Neuronal stem cell (in vitro differentiated cells): ENCODE measurements around the gene OSBPL9.

Experiments used
- DNase-seq: peaks from one replicate; pipeline ENCODE4 v3.0.0-alpha.2; 2013; ENCODE audit warnings: low spot score
- H2AFZ ChIP-seq: one replicate; pipeline ENCODE4 v1.6.1; 2013; ENCODE audit warnings: mild to moderate bottlenecking, low read length, inconsistent platforms
- H2AK5ac ChIP-seq: 2 replicates; pipeline ENCODE4 v1.6.1; 2013; ENCODE audit warnings: low read depth, mild to moderate bottlenecking, inconsistent platforms, low read length, moderate library complexity, mixed read lengths
- H2BK120ac ChIP-seq: 2 replicates; pipeline ENCODE4 v1.6.1; 2013; ENCODE audit warnings: low read depth, mild to moderate bottlenecking, inconsistent platforms, low read length, moderate library complexity, mixed read lengths
- H2BK12ac ChIP-seq: one replicate; pipeline ENCODE4 v1.6.1; 2013; ENCODE audit warnings: low read length, inconsistent platforms
- H2BK15ac ChIP-seq: 2 replicates; pipeline ENCODE4 v1.6.1; 2013; ENCODE audit warnings: mild to moderate bottlenecking, low read length, inconsistent platforms, mixed read lengths
- H2BK5ac ChIP-seq: one replicate; pipeline ENCODE4 v1.6.1; 2013; ENCODE audit warnings: inconsistent platforms, mild to moderate bottlenecking, low read length, moderate library complexity
- H3K14ac ChIP-seq: one replicate; pipeline ENCODE4 v1.6.1; 2013; ENCODE audit warnings: low read length, inconsistent platforms
- H3K18ac ChIP-seq: 2 replicates; pipeline ENCODE4 v1.6.1; 2013; ENCODE audit warnings: low read length, inconsistent platforms
- H3K23ac ChIP-seq: 2 replicates; pipeline ENCODE4 v1.6.1; 2013; ENCODE audit warnings: low read depth, mild to moderate bottlenecking, mixed read lengths, low read length, inconsistent platforms; ENCODE audit not compliant: poor library complexity
- H3K27ac ChIP-seq: replicated peaks from 3 replicates; pipeline ENCODE4 v1.5.1; 2013; ENCODE audit warnings: low read length, inconsistent platforms
- H3K27me3 ChIP-seq, 3 experiments: 2 replicates each; pipeline ENCODE4 v1.6.1; 2013; ENCODE audit warnings: low read length in 3 of 3, mild to moderate bottlenecking in 2 of 3, inconsistent platforms in 1 of 3, low read depth in 1 of 3, mixed read lengths in 1 of 3, moderate library complexity in 1 of 3; ENCODE audit not compliant: control insufficient read depth in 3 of 3, insufficient read depth in 3 of 3
- H3K36me3 ChIP-seq, 2 donors: replicated peaks in 1 of 2; 2 replicates each; pipeline ENCODE4 v1.6.1; 2013; ENCODE audit warnings: low read length in 2 of 2; ENCODE audit not compliant: control insufficient read depth in 2 of 2, insufficient read depth in 2 of 2
- H3K4ac ChIP-seq: 2 replicates; pipeline ENCODE4 v1.6.1; 2013; ENCODE audit warnings: inconsistent platforms, mild to moderate bottlenecking, low read length, moderate library complexity
- H3K4me1 ChIP-seq, 2 donors: 1 replicate in 1 of 2; 2 replicates in 1 of 2; pipeline ENCODE4 v1.6.1; 2013; ENCODE audit warnings: low read length in 2 of 2, low read depth in 1 of 2; ENCODE audit not compliant: control insufficient read depth in 2 of 2, insufficient read depth in 1 of 2
- H3K4me2 ChIP-seq: one replicate; pipeline ENCODE4 v1.6.1; 2013; ENCODE audit warnings: mild to moderate bottlenecking, low read length, inconsistent platforms; ENCODE audit not compliant: insufficient read depth, poor library complexity, severe bottlenecking
- H3K4me3 ChIP-seq, 2 donors: 2 replicates each; pipeline ENCODE4 v1.5.1; 2013; ENCODE audit warnings: low read length in 2 of 2, mild to moderate bottlenecking in 2 of 2, inconsistent platforms in 1 of 2, moderate library complexity in 1 of 2
- H3K79me1 ChIP-seq: one replicate; pipeline ENCODE4 v1.6.1; 2013; ENCODE audit warnings: low read depth, mild to moderate bottlenecking, inconsistent platforms, low read length, moderate library complexity
- H3K9ac ChIP-seq: one replicate; pipeline ENCODE4 v1.6.1; 2013; ENCODE audit warnings: mild to moderate bottlenecking, low read depth, low read length, inconsistent platforms; ENCODE audit not compliant: poor library complexity
- H3K9me3 ChIP-seq, 2 donors: replicated peaks in 1 of 2; 2 replicates each; pipeline versions ENCODE3 to v1.6.1; 2013; ENCODE audit warnings: low read length in 2 of 2, mild to moderate bottlenecking in 2 of 2, inconsistent platforms in 1 of 2, low read depth in 1 of 2, mixed read lengths in 1 of 2, moderate library complexity in 1 of 2; ENCODE audit not compliant: control insufficient read depth in 2 of 2, insufficient read depth in 1 of 2
- H4K8ac ChIP-seq: one replicate; pipeline ENCODE4 v1.6.1; 2013; ENCODE audit warnings: low read depth, mild to moderate bottlenecking, inconsistent platforms, low read length, moderate library complexity
- H4K91ac ChIP-seq: one replicate; pipeline ENCODE4 v1.6.1; 2013; ENCODE audit warnings: low read length, low read depth, mild to moderate bottlenecking, inconsistent platforms; ENCODE audit not compliant: poor library complexity
- WGBS, 2 donors: extraction: QIAGEN DNeasy Blood & Tissue Kit; methylation state at CpG; one replicate each; pipeline ENCODE4 v1.1.7; 2013; ENCODE audit warnings: missing lambda C conversion rate in 2 of 2, mixed read lengths in 1 of 2; ENCODE audit not compliant: insufficient read length in 2 of 2, insufficient replicate concordance in 1 of 2; ENCODE audit errors: extremely low coverage in 2 of 2; 5-methylcytosine and 5-hydroxymethylcytosine counted together

OSBPL9 gene

GRCh38 chr1:51714374-51715019 lies 97.6 kb downstream of the OSBPL9 start:
- H3K14ac ChIP-seq = no peak overlapping the region

GRCh38 chr1:51715369-51715768 lies 98.5 kb downstream of the OSBPL9 start:
- H3K4ac ChIP-seq = no peak overlapping the region
- H2BK15ac ChIP-seq = no peak overlapping the region
- no peak overlapping the region for H2BK5ac ChIP-seq
- DNase-seq = no peak
- no peaks in the 10 kb centered on the region for H3K36me3 ChIP-seq
- H3K4me2 ChIP-seq = no peak overlapping the region
- no peaks in the 10 kb centered on the region for H3K27me3 ChIP-seq
- H3K9me3 ChIP-seq = no peaks in the 10 kb centered on the region
- no peak overlapping the region for H4K91ac ChIP-seq
- H3K79me1 ChIP-seq = no peaks in the 10 kb centered on the region
- no peak overlapping the region for H3K27ac ChIP-seq
- H4K8ac ChIP-seq = no peak overlapping the region
- no peak overlapping the region for H2AFZ ChIP-seq
- H3K4me1 ChIP-seq = no peaks in the 10 kb centered on the region
- no peak overlapping the region for H3K4me3 ChIP-seq
- WGBS, 2 donors = no CpG with 5 or more reads among the region's 4 CpGs
- H3K14ac ChIP-seq = no peak overlapping the region
- no peak overlapping the region for H2AK5ac ChIP-seq
- H3K23ac ChIP-seq = no peak overlapping the region
- H3K9ac ChIP-seq = no peak overlapping the region
- no peak overlapping the region for H3K18ac ChIP-seq
- no peak overlapping the region for H2BK120ac ChIP-seq
- H2BK12ac ChIP-seq = no peak overlapping the region

More at GRCh38 chr1:51714374-51715019, 97.6 kb downstream of the OSBPL9 start:
- no peak overlapping the region for H3K4me2 ChIP-seq
- H2BK5ac ChIP-seq = no peak overlapping the region
- no peak overlapping the region for H2BK12ac ChIP-seq
- H3K4ac ChIP-seq = no peak overlapping the region
- H2BK15ac ChIP-seq = no peak overlapping the region
- no peak overlapping the region for H4K8ac ChIP-seq
- H3K4me1 ChIP-seq = no peaks in the 10 kb centered on the region
- peaks cover 0 to 1% of the 10 kb centered on the region in 2 donors for H3K36me3 ChIP-seq
- no peaks in the 10 kb centered on the region for H3K79me1 ChIP-seq
- peaks cover 0 to 2% of the 10 kb centered on the region in 2 donors for H3K9me3 ChIP-seq
- H3K23ac ChIP-seq = no peak overlapping the region
- DNase-seq = no peak
- WGBS, 2 donors = no CpG with 5 or more reads among the region's 8 CpGs
- H3K27ac ChIP-seq = no peak overlapping the region
- peaks cover 0 to 1% (median 0%) of the 10 kb centered on the region in 3 experiments for H3K27me3 ChIP-seq
- H4K91ac ChIP-seq = no peak overlapping the region
- H3K9ac ChIP-seq = no peak overlapping the region
- no peak overlapping the region for H3K4me3 ChIP-seq
- H2AK5ac ChIP-seq = no peak overlapping the region
- no peak overlapping the region for H2BK120ac ChIP-seq
- H2AFZ ChIP-seq = no peak overlapping the region
- H3K18ac ChIP-seq = no peak overlapping the region

- no peaks in the 10 kb centered on the region for H3K27me3 ChIP-seq
- no peak overlapping the region for H3K4me2 ChIP-seq
- H3K79me1 ChIP-seq = no peaks in the 10 kb centered on the region
- no peak overlapping the region for H3K14ac ChIP-seq
- H3K36me3 ChIP-seq = no peaks in the 10 kb centered on the region
- H2BK12ac ChIP-seq = no peak overlapping the region
- no peak overlapping the region for H4K91ac ChIP-seq
- no peak overlapping the region for H4K8ac ChIP-seq
- H2AK5ac ChIP-seq = no peak overlapping the region
- H2AFZ ChIP-seq = no peak overlapping the region
- no peak overlapping the region for H3K27ac ChIP-seq
- H3K4me3 ChIP-seq = no peak overlapping the region
- DNase-seq = no peak
- no peak overlapping the region for H3K9ac ChIP-seq
- H3K18ac ChIP-seq = no peak overlapping the region
- H3K4ac ChIP-seq = no peak overlapping the region
- H2BK15ac ChIP-seq = no peak overlapping the region
- H3K9me3 ChIP-seq = no peaks in the 10 kb centered on the region
- H2BK120ac ChIP-seq = no peak overlapping the region
- no CpG with 5 or more reads among the region's 3 CpGs for WGBS, 2 donors
- H3K23ac ChIP-seq = no peak overlapping the region
- no peaks in the 10 kb centered on the region for H3K4me1 ChIP-seq
- H2BK5ac ChIP-seq = no peak overlapping the region
Observed at GRCh38 chr1:51716746-51717145, 99.9 kb downstream of the OSBPL9 start.

- H3K9ac ChIP-seq = no peak overlapping the region
- H3K36me3 ChIP-seq = no peaks in the 10 kb centered on the region
Observed at GRCh38 chr1:51717842-51718241, 101.0 kb downstream of the OSBPL9 start.

More at GRCh38 chr1:51717842-51718241, 101.0 kb downstream of the OSBPL9 start:
- H3K4me2 ChIP-seq = no peak overlapping the region
- H3K14ac ChIP-seq = no peak overlapping the region
- H3K27ac ChIP-seq = no peak overlapping the region
- H4K8ac ChIP-seq = no peak overlapping the region
- no peak overlapping the region for H2AK5ac ChIP-seq
- H3K4me3 ChIP-seq = no peak overlapping the region
- H2AFZ ChIP-seq = no peak overlapping the region
- no peak for DNase-seq
- H3K18ac ChIP-seq = no peak overlapping the region
- H3K23ac ChIP-seq = no peak overlapping the region
- H3K27me3 ChIP-seq = no peaks in the 10 kb centered on the region
- no peaks in the 10 kb centered on the region for H3K9me3 ChIP-seq
- H4K91ac ChIP-seq = no peak overlapping the region
- H2BK12ac ChIP-seq = no peak overlapping the region
- no peaks in the 10 kb centered on the region for H3K79me1 ChIP-seq
- H2BK120ac ChIP-seq = no peak overlapping the region
- H3K4ac ChIP-seq = no peak overlapping the region
- H3K4me1 ChIP-seq = no peaks in the 10 kb centered on the region
- H2BK15ac ChIP-seq = no peak overlapping the region
- H2BK5ac ChIP-seq = no peak overlapping the region
- 100% methylated on average over 1 of the region's 3 CpGs; no CpG with 5 or more reads in 1 of the 2 donors for WGBS, 2 donors
